Activated CD4-positive, alpha-beta T cell treated with anti-CD3 and anti-CD28 coated beads, Interleukin-10, Interleukin-2, amounts not matched to agents 100 ng/mL and 50 ng/mL, durations not matched to agents 16 hours and 8 hours (primary cell): Measurements from ENCODE around the gene KCNMA1.
A peak's percentile ranks its signal among the peaks of the same experiment; 100 is the strongest.

ENCODE experiments used
- DNase-seq: peaks from one replicate; pipeline ENCODE4 v3.0.0-alpha.2; 2020

Gene KCNMA1

DNA sequence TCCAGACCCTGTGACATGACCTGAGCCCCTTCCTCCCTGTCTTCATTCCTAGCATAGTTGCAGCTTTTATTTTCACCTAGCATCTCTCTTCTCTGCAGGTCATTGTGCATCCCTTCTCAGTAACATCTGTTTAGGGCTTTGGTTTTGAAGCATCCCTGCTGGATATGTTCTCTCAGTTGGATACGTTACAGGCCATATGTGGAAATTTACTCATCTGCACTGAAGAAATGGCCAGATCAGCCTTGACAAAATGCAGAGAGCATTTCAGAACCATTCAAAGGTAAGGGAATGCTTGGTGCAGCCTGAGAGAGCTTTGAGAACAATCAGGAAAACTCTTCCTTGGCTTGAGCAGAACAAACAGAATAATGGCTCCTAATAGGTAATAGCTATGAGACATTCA is 647.0 kb downstream of the KCNMA1 start:
- no peak for DNase-seq

DNA sequence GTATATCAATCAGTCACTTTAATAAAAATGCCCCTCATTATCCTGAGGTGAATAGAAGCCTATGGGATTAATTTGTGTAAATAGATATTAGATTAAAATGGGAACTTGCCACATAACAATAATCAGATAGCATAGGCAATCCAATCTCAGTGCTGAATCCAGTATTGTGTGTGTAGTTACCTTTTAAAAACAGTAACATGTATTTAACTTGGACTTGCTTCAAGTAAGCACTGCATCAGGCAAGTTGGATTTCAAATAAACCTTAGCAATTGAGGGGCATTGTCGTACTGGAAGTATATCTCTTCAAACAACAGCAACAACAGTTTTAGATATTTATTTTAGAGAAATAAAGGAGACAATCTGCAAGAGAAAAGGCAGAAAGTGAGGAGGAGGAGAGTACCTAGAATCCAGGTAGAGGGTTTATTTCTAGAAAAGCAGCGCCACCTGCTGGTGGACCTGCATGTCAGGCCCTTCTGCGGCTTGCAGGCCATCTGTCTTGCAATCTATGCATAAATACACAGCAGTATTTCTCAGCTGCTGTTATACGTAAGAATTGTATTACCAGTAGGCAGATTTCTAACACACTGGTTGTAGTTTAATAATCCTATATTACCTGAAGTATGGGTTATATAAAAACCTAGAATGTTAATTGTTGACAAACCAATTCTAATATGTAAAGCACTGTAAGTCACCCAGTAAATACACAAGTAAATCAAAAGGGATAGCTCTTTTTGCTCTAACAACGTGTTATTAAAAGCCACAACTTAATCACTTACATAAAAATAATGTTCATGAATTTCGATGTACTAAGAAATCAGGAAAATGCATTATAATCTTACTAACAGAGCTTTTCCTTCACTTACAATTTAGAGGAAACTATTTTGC is 652.8 kb downstream of the KCNMA1 start:
- peak; percentile 70 for DNase-seq

DNA sequence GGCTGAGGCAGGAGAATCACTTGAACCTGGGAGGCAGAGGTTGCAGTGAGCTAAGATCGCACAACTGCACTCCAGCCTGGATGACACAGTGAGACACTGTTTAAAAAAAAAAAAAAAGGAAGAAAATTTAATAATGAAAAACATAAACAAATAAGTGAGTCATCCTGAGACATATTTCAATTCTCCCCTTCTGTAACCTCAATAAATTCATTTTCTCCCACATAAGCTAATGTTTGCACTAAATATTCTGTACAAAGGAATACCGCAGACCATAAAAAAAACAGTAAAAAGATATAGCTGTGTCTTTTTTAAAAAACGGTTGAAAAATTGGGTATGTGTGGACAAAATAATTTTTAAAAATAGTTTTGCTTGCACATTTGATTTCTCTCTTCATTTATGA is 654.0 kb downstream of the KCNMA1 start:
- no peak for DNase-seq

DNA sequence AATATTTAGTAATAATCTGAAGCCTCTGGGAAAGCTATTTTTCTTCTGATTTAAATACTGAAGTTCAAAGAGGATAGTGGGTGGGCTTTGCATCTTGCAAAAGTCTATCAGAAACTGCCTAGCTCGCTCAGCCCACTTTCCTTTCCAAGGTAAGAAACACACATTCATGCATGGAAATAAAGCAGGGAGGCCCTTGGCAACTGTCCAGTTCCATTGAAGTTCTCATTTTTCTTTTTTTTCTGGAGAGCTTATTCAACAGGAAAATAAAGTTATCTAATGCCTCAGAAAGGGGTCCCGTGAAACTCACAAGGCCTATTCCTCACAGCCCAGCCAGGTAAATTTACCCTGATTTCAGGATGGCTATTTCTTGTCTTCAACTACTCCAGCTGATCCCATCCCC is 654.9 kb downstream of the KCNMA1 start:
- no peak for DNase-seq

DNA sequence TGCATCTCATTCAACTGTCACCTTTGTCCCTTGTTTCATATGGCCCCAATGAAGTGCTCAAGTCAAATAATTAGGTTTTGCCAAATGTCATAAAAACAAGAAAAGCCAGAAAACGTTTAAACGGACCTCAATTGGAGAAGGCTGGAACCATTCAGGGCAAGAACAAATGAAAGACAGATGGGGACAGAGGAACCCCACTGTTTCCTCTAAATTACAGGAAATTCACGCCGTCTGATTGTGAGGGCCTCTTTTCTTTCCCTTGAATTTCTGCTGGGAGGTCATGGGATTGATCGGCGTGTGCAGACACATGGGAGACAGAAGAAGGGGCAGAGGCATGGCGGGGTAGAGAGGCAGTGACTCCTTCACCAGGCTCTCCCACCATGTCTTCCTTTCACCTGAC is 656.4 kb downstream of the KCNMA1 start:
- no peak for DNase-seq

DNA sequence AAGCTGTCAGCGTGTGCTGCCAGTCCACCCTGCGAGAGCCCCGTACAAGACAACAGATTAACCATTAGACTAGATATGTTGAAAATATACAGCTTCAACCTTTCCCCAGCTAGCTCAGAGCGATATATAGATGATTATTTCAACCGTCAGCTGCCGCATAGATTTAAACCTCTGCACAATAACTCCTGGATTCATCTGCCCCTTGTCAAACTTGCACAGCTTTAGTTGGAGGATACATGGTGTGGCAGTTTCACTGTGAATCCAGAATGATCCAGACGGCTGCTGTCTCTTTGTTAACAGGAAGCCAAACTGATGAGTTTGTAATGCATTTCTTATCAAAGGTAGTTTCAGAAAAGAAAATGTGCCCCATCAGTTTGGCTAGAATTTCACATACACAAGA is 659.7 kb downstream of the KCNMA1 start:
- no peak for DNase-seq

DNA sequence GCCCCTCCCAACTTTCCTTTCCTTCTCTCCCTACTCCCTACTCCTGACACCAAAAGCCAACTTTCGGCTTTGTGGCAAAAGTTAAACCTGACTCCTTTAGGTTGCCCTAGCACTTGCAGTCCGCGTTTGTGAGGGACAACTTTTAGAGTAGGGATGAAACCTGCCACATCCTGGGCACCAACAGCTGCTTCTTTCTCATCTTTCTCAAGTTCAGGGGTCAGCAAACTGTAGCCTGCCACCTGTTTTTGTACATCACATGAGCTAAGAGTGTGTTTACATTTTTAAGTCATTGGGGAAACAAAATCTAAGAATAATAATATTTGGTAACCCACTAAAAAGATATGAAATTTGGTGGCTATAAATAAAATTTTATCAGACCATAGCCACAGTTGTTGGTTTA is 660.6 kb downstream of the KCNMA1 start:
- no peak for DNase-seq

DNA sequence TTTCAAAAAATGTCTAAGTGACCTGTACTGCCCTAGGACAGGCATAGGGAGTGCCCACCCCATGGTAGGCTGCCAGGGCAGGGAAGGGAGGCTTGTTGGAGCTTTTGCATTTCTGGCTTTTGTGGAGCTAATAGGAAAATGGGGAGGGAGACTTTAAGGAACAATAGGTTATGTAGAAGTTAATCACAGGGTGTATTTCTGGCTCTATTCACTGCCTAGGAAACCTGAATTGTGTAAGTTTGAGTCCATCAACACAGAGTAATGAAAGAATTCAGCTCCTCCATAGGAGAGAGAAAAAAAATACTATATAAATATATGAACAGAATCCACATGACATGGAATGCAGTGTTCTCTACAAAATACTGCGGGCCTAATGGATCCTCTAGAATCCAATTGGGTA is 661.5 kb downstream of the KCNMA1 start:
- DNase-seq, result no peak

DNA sequence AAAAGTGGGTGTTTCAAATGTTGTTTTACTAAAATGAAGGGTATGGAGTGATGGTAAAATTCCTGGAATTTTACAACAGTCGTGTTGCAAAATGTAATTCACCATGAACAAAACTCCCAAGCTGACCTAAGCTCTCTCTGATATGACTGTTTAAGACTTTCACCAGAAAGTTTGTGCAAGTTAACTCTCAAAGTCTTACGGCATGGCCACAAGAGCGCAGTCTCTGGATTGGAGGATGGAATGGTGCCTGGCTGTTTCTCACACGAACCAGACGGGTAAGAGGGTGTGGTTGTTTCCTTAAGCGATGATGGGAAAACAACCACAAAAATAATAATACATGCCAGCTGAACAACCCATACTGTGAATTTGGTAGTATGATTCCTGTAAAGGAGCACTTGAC is 662.5 kb downstream of the KCNMA1 start:
- DNase-seq, result no peak

DNA sequence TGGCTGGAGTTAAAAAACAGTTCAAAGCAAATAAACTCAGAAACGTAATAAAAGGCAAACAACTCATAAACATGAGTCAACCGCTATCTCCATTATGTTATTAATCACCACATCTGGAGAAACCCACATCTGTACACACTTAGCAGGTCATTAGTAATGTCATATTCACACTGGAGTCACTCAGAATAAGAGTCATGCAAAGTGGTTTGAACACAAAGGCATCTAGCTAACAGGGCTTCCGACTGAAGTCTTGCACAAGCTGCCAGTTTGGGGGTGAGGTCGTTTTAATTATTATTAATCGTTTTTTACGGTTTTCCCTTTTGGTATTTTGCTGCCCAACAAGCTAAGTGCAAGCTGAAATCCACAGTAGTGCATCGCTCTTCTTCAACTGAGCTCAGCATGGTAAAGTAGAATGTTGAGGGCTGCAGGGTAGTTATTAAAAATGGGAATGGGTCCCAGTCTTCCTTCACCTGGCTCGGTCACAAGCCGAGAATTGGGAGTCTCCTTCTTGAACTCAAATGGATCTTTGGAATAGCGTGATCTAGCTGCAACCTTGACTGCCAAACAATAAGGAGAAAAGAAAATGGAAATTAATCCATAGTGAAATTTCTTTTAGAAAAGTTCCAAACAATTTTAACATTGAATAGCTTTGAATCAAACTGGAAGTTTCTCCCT is 663.5 kb downstream of the KCNMA1 start:
- no peak for DNase-seq

DNA sequence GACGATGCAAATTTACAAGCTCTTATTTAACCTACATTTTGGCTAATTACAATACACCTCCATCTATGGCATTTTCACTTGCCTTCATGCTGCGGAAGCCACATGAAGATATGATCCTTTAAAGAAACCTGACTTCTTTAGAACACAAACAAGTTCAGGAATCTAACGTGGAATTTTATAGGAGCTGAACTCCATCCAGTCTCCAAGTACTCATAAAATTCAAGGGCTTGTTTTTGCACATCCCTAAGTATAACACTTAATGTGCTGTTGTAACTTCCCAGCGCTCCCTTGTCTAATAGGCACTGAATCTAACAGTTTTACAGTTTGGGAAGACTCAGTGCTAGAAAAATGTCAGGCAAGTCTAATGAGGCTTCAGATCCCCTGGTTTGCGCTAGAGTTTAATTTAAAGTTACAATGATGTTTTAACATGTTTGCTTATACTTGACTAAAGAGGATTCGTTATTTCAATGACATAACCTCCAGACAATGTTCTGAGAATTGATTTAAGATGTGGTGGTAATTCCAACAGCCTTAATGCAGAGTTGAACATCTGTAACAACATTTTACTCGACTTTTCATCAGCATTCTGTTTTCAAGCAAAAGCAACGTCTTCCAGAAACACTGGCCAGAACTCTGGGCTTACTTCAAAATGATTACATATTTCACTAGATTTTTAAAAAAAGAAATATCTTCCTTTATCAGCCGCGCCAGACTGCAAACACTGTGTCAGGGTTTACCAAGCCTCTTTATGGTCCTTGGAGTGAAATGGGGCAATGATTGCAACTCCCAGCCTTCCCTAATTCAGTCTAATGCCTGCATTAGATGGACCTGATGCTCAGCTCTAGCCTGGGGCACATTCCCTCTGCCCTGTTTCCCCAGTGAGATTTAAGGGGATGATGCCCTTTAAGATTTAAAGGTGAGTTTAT is 664.3 kb downstream of the KCNMA1 start:
- DNase-seq, result no peak

DNA sequence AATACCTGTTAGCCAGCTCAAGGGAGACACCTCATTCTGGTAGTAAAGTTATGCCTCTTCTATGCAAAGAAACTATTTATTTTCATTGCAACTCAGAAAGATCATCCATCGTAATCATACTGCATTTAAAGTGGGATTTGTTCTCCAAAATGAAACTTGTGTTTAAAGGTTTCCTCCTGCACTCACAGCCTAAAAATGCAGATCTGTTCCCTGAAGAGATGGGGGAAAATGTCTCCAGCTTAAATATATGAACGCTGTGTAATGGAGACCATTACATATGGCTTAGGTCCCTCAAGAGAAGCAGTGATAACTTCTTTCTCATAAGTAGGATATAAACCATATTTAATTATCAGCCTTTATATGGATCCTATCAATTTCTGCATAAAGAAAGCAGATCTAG is 665.1 kb downstream of the KCNMA1 start:
- no peak for DNase-seq

DNA sequence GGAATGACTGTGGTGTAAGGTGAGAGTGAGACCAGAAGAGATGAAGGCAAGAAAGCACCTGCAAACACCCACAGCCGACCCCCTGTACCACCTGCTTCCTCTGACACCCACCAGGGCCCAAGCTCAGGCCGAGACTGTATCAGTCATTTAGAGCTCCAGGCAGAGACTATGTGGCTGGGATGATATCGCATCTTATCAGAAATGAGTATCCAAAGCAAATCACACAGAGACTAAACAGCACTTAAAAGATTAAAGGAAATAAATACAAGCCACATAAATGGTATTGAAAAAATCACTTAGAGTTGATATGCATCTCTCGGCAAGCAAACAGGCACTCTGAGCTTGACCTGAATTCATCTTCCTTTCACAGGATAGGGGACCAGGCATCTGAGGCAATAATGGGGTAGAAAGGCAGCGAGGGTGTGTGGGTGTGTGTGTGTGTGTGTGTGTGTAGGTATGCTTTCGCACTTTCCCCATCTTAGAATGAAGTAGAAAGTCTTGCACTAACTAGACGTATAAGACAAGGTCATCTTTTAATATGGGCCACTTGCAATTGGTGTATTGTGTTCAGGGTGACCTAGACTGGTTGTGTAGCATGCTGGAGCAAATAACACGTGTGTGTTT is 665.9 kb downstream of the KCNMA1 start:
- DNase-seq, result no peak

DNA sequence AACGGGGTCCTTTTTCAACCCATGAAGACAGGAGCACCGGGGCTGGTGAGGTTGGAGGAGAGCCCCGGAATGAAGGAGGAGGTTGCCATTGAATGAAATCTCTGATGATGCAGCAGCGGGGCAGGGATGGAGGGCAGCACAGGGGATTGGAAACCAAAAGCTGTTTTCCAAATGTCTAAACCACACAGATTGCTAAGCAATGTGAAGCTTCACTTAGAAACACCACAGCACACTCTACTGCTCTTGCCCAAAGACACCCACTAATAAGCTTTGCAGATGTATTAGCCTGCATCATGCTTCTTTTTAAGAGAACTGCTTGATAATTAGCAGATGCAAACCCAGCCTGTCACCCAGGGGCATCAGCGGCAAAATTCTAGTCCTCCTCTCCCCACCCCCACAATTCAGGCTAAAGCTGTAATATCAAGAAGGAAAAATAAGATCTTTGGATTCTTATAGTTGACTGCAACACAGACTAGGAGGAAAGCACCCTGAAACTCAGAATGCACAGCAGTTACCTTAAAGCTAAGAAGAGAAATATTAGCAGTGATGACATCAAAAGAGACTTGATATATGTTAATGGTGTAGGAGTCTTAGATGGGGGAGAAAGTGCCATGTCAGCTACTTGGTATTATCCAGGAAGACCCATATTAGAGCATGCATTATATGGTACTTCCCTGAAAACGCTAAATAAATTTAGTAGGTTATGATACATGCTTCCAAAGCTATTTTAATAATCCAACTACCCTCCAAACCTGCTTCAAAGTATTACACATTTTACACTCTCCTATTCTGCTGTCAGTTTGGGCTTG is 666.7 kb downstream of the KCNMA1 start:
- DNase-seq, result no peak

DNA sequence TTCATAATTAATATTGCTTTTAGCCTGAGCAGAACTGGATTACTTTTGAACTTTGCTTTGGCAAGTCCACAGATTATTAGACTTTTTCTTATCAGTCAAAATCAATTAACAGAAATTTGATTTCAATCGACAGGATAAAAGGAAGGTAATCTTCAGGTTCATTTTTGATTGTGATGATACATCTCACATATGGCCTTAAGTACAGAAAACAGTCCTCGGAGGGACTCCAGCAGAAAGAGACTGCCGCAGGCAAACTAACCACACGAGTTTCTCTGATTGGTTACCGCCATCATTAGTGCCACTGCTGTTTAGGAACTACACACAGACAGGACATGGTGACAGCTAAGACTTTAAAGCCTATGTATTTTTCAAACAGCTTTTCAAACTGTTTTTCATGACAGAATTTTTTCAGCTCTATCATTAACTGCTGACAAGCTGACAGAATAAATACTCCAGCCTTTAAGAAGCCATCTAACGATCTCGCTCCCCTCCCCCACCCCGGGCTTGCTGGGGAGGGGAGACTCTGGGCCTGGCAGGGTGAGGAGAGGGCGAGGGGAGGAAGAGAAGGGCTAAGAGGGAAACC is 668.2 kb downstream of the KCNMA1 start:
- no peak for DNase-seq

DNA sequence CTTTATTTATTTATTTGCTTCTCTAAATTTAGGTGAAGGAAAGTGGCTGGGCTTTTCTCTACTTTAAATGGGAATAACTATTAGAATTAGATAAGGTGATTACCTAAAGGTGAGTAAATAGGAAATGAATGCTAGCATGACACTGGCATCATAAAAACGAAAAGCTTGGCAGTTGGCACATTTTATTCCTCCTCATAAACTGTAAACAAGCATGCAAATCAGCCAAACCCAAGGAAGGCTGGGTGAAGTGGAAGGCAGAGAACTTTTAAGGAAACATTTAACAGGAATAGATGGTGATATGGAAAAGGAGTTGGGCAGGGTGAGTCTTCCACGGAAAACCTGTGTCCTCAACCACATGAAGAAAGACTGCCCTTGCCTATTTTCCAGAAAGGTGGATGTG is 669.1 kb downstream of the KCNMA1 start:
- no peak for DNase-seq

DNA sequence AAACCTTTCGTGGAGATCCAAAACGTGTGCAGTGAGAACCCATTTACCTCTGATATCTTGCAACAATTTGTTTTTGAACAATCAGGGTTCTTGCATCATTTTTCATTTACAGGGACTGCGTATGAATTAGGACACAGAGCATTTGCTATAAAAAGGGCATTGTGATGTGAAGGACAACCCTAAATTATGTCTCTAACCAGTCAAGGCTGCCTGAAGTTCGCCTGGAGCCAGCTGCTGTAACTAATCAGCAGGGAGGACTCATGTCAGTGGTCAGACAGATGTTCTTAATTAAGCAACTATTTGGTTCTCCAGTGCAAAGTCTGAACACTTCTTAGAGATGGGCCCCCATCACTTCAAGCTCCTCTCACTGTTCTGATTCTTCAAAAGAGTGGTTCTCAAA is 674.8 kb downstream of the KCNMA1 start:
- no peak for DNase-seq

DNA sequence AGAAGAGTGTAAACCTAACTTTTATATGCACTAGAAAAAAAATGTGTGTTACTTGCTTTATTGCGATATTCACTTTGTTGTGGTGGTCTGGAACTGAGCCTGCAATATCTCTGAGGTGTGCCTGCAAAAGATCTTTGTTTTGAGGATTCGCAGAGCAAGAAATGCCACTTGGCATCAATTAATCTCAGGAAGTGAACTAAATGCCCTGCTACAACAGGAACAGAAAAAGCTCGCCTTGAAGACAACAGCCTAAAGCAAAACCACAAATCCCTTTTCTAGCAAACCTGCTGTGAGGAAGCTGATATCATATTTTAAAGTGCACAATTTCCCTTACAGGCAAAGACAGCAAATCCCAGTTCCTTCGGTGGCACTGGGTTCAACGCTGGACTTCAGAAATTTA is 675.8 kb downstream of the KCNMA1 start:
- no peak for DNase-seq

DNA sequence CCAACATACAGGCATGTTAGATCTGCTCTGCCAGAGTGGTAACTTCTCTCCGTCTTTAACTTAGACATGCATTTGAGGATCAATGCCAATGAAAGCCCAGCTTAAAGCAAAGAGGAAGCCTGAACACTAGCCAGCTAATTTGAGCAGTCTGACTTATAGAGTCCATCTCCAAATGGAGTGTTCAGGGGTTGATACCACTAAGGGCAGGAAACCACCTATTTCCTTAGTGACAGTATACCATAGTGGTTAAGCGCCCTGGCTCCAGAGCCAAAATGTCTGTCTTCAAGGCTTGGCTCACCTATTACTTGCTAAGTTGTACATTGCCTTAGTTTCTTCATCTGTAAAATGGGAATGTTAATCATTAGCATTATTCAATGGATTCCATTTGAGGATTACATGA is 678.5 kb downstream of the KCNMA1 start:
- DNase-seq, result no peak

DNA sequence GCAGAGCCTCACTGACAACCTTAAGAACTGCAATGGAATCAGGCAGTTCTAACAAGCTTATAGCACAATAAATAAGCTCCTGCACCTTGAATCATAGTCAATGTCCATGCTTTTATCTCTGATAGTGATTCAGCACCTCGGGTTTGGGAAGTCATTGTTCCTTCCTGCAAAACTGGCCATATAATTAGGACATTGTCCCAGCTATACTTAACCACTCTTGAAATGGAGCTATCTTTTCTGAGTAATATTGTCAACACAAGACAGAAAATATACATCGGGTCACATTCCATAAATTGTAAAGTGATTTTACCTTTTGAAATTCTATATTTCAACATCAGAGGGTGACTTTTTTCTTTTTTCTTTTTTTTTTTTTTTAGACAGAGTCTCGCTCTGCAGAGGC is 682.8 kb downstream of the KCNMA1 start:
- DNase-seq, result no peak

DNA sequence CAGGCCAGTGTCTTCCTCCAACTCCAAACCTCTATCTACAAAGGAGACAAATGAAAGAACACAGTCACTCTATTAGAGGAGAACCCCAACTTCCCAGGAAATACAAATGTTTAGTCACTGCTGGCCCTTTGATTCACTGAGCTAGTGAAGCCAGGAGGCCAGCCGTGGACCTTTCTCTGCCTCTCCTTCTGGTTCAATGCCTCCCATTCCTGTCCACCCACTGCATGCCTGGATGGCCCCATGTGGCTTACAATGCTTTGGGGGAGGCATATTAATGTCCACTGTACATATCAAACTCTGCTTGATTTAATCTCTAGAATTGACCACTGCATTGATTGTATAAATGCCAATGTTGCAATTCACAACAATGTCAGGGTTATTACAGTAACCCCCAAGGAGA is 687.3 kb downstream of the KCNMA1 start:
- DNase-seq, result no peak

DNA sequence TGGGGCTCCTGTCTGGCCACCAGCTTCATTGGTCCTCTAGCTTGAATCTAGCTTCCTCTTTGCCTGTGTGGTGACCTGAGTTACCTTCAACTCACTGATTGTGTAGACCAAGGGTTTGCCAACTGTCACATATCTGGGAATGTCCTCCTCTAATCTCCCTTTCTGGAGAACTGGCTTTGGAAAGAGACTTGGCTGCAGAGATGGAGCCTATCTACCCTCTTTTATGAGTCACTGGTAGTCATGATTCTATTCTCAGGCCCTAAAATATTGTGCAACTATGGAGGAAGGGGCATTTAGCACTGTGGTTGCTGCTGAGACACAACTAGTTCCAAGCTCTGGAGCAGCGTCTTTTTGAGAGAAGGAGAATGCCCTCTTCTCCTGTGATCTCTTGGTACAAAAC is 691.3 kb downstream of the KCNMA1 start:
- DNase-seq, result no peak
